CD4-positive, alpha-beta T cell treated with Interferon alpha-2 for 1 hour (primary cell): ENCODE measurements around the gene TRIM52.
A peak's percentile ranks its signal among the peaks of the same experiment; 100 is the strongest.
"Not testable (repeated sequence)": the region's sequence is repeated elsewhere in the genome, so short reads cannot be mapped to it uniquely, and the experiment has no call there.

ENCODE experiments used
- DNase-seq, 2 donors: peaks; one replicate each; pipeline ENCODE4 v3.0.0-alpha.2; 2020 to 2022

Gene TRIM52

GRCh38 chr5:181260720-181261319, at the start of gene TRIM52:
TSS of gene TRIM52 (minus strand) at chr5:181261143. CDS start at chr5:181260813, 330 bp downstream.
- DNase-seq = peak; percentile 92 to 94

GRCh38 chr5:181287331-181287730, 26.4 kb upstream of the TRIM52 start:
- DNase-seq = not testable (repeated sequence)

- DNase-seq = not testable (repeated sequence)
These were observed 25.2 kb upstream of the TRIM52 start for GRCh38 chr5:181285962-181286705.

GRCh38 chr5:181283841-181284755, 23.2 kb upstream of the TRIM52 start:
- not testable (repeated sequence) for DNase-seq

- DNase-seq = no peak
These were observed 22.4 kb upstream of the TRIM52 start for GRCh38 chr5:181283347-181283746.

- no peak for DNase-seq
These were observed 21.9 kb upstream of the TRIM52 start for GRCh38 chr5:181282874-181283273.

GRCh38 chr5:181282415-181282814, 21.5 kb upstream of the TRIM52 start:
- not testable (repeated sequence) for DNase-seq

- no peak for DNase-seq
These were observed 21.0 kb upstream of the TRIM52 start for GRCh38 chr5:181281984-181282316.

GRCh38 chr5:181281077-181281983, 20.4 kb upstream of the TRIM52 start:
- DNase-seq = no peak

- no peak for DNase-seq
These were observed 19.4 kb upstream of the TRIM52 start for GRCh38 chr5:181280251-181280762.

- peak in 1 of 2 donors; percentile 19 for DNase-seq
These were observed 12.4 kb upstream of the TRIM52 start for GRCh38 chr5:181273433-181273744.

- DNase-seq = no peak
These were observed 10.1 kb upstream of the TRIM52 start for GRCh38 chr5:181271081-181271480.

- not testable (repeated sequence) for DNase-seq
These were observed 7.0 kb upstream of the TRIM52 start for GRCh38 chr5:181267907-181268306.

- not testable (repeated sequence) for DNase-seq
These were observed 6.5 kb upstream of the TRIM52 start for GRCh38 chr5:181267291-181267904.

GRCh38 chr5:181265092-181265671, 4.2 kb upstream of the TRIM52 start:
- no peak for DNase-seq

- DNase-seq = no peak
These were observed 2.7 kb upstream of the TRIM52 start for GRCh38 chr5:181263633-181264032.

GRCh38 chr5:181261320-181262049, 542 bp upstream of the TRIM52 start:
- DNase-seq = peak; percentile 75 to 83

GRCh38 chr5:181259974-181260719, 796 bp downstream of the TRIM52 start:
- DNase-seq = no peak

- DNase-seq = no peak
These were observed 1.7 kb downstream of the TRIM52 start for GRCh38 chr5:181259283-181259682.

- DNase-seq = no peak
These were observed 2.4 kb downstream of the TRIM52 start for GRCh38 chr5:181258576-181258975.
